ENCODE data around the gene SLC12A7. TPM values are rescaled to one million over a fixed set of nuclear protein-coding genes. Genes with fewer than 3 reads are reported as not detected.
A peak's percentile ranks its signal among the peaks of the same experiment; 100 is the strongest.

Gene SLC12A7
- total and polyA plus RNA-seq, 12 donors, result 36.3 to 208 (median 143) TPM

- 80 to 86% methylated on average over 22 to 24 of the region's 24 CpGs for WGBS, 2 donors
- Histone ChIP-seq H3K4me3 (no peak overlapping the region), H3K27ac (no peak overlapping the region), H3K27me3 (no peaks in the 10 kb centered on the region), H3K9me3 (no peaks in the 10 kb centered on the region), H3K36me3 (peaks cover 5 to 92% (median 54%) of the 10 kb centered on the region in 9 donors), H3K4me1 (no peaks in the 10 kb centered on the region)
- intact Hi-C loops (cut with DNase I), result loop anchor here in 1 of 10 donors (10.0 kb wide), 1 partner anchor 84 kb away; no protein-coding TSS in a partner anchor
- no peak for ATAC-seq
- no peak for TF ChIP-seq CTCF (IDR thresholded peaks at IDR 0.05)
- DNase-seq, result peak in 1 of 2 donors; percentile 9
Measured at GRCh38 chr5:1060535-1060981, 51.3 kb downstream of the SLC12A7 start.

GRCh38 chr5:1059884-1060263, 52.0 kb downstream of the SLC12A7 start:
- no peak for TF ChIP-seq CTCF (IDR thresholded peaks at IDR 0.05)
- Histone ChIP-seq H3K27me3 (no peaks in the 10 kb centered on the region), H3K36me3 (peaks cover 5 to 92% (median 56%) of the 10 kb centered on the region in 9 donors), H3K4me3 (no peak overlapping the region), H3K9me3 (no peaks in the 10 kb centered on the region), H3K4me1 (no peaks in the 10 kb centered on the region), H3K27ac (no peak overlapping the region)
- WGBS, 2 donors, result 87 to 90% methylated on average over 17 of the region's 17 CpGs
- peak in 1 of 2 donors; percentile 7 for DNase-seq
- no peak for ATAC-seq
- intact Hi-C loops (cut with DNase I), result loop anchor here in 4 of 10 donors (5.0 to 10.0 kb wide), 3 partner anchors 32 to 85 kb away; no protein-coding TSS in a partner anchor

- Histone ChIP-seq H3K4me1 (peaks cover 0 to 1% (median 0%) of the 10 kb centered on the region in 9 donors), H3K27me3 (no peaks in the 10 kb centered on the region), H3K36me3 (peaks cover 5 to 95% (median 61%) of the 10 kb centered on the region in 9 donors), H3K4me3 (no peak overlapping the region), H3K27ac (no peak overlapping the region), H3K9me3 (no peaks in the 10 kb centered on the region)
- TF ChIP-seq CTCF (IDR thresholded peaks at IDR 0.05), result no peak
- ATAC-seq, result no peak
- intact Hi-C loops (cut with DNase I), result loop anchor here in 3 of 10 donors (5.0 to 10.0 kb wide), 2 partner anchors 33 to 76 kb away; no protein-coding TSS in a partner anchor
- 89 to 90% methylated on average over 34 of the region's 34 CpGs for WGBS, 2 donors
- DNase-seq, result peak in 1 of 2 donors; percentile 7
Measured at GRCh38 chr5:1058988-1059883, 52.6 kb downstream of the SLC12A7 start.

- no peak overlapping the region for H3K4me3 ChIP-seq
- no peak for ATAC-seq
- peak in 1 of 2 donors; percentile 12 for DNase-seq
- no peaks in the 10 kb centered on the region for H3K27me3 ChIP-seq
- no peaks in the 10 kb centered on the region for H3K9me3 ChIP-seq
- peaks cover 0 to 11% (median 6%) of the 10 kb centered on the region in 9 donors for H3K4me1 ChIP-seq
- intact Hi-C loops (cut with DNase I), result loop anchor here in 3 of 10 donors (5.0 to 10.0 kb wide), 2 partner anchors 34 to 76 kb away; no protein-coding TSS in a partner anchor
- 89 to 91% methylated on average over 36 of the region's 36 CpGs for WGBS, 2 donors
- no peak for TF ChIP-seq CTCF (IDR thresholded peaks at IDR 0.05)
- H3K36me3 ChIP-seq, result peaks cover 5 to 96% (median 69%) of the 10 kb centered on the region in 9 donors
- H3K27ac ChIP-seq, result no peak overlapping the region
Measured at GRCh38 chr5:1058083-1058945, 53.5 kb downstream of the SLC12A7 start.
